GM21723 (cell line): Measurements from ENCODE around the gene TNP1.

Experiments used
- ATAC-seq: cut with Tn5 transposase; IDR thresholded peaks from one replicate; pipeline ENCODE4 v1.9.1; 2021; ENCODE audit warnings: mild to moderate bottlenecking, moderate library complexity; ENCODE audit not compliant: unreplicated experiment

Gene TNP1

GRCh38 chr2:216859944-216860343 lies at the start of gene TNP1:
TNP1 (minus strand) TSS chr2:216860064; CDS start chr2:216860034, 30 bp downstream.
- no peak for ATAC-seq

DNA sequence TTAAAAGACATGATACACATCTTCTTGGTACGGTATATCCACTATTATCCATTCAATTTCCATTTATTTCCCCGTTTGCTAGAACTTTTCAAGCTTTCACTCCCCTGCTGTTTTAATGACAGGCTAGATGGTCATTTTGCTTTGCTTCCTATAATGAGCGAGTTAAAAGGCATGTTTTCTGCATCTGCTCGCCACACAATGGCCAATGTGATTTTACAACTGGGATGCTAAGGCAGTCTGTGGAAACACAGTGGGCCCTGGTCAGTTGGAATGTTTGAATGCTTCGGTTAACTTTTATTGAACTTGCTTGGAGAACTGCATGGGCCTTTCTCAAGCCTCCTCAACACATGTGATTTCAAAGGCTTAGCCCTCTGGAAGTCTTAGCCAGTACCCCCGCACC lies 48.4 kb upstream of the TNP1 start:
- ATAC-seq: no peak

DNA sequence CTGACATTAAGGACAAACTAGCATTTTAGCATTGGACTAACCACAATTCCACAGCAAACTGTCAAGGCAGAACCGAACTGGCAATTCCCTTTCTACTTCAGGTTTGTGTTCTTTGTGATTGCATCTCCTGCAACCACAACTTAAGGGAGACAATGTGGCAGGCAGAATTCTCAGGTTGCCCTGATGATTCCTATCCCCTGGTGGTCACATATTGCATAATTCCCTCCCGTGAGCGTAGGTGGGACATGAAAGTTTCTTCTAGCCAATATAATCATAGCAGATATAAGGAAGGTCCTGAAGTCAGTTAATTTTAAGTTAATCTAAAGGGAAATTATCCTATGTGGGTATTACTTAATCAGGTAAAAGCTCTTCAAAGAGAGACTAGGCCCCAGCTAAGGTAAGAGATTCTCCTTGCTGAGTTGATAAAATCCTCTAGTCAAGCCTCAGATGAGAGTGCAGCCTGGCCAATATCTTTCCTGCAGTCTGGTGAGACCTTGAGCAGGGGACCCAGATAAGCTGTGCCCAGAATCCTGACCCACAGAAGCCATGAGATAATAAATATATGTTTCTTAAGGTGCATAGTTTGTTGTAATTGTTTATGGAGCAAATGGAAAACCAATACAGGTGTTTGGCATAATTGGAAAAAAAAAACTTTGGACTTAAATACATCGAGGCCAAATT lies 45.9 kb upstream of the TNP1 start:
- ATAC-seq: no peak

DNA sequence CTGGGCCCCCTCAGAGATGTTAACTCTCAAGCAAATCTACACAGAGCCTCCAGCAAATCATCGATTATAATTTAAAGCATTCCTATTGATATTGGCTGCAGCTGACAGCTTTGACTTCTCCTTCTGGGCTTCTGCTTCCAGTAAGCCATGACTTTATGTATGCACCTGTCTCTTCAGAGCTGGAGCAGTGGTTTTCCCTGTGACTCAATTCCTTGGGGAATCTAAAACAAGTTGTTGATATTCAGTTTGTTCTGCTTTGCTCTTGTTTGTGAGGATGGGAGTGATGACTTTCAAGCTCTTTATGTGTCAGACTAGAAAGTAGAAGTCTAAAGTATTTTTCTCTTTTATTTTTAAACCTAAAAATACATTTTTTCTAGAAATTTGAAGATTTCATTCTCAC lies 45.1 kb upstream of the TNP1 start:
- ATAC-seq: no peak

GRCh38 chr2:216904554-216904953 lies 44.7 kb upstream of the TNP1 start:
- no peak for ATAC-seq

DNA sequence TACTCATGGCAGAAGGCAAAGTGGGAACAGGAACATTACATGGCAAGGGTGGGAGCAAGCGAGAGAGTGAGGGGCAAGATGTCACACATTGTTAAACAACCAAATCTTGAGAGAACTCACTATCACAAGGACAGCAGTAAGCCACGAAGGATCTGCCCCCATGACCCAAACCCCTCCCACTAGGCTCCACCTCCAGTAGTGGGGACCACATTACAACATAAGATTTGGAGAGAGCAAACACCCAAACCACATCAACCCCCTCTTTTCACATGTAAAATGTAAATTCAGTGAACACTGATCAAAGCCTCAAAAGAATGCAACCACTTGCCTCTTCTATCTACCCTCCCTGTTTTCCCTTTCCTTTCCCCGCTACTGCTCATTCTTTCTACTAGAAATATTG lies 43.6 kb upstream of the TNP1 start:
- no peak for ATAC-seq

DNA sequence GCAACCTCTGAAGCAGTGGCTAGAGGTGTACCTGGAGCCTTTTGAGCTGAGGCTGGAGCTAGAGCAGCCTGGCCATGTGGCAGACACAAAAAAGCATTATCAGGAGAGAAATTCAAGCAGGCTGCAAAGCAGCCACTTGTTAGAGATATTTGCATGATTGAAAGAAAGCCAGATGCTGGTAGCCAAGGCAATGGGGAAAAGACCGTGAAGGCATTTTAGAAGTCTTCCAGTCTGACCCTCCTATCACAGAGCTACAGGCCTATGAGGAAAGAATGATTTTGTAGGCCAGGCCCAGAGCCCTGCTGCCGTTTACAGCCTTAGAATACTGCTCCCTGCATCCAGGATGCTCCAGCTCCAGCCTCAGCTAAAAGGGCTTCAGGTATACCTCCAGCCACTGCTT lies 41.4 kb upstream of the TNP1 start:
- ATAC-seq: no peak

- no peak for ATAC-seq
These were observed 40.5 kb upstream of the TNP1 start for GRCh38 chr2:216900406-216900805.

DNA sequence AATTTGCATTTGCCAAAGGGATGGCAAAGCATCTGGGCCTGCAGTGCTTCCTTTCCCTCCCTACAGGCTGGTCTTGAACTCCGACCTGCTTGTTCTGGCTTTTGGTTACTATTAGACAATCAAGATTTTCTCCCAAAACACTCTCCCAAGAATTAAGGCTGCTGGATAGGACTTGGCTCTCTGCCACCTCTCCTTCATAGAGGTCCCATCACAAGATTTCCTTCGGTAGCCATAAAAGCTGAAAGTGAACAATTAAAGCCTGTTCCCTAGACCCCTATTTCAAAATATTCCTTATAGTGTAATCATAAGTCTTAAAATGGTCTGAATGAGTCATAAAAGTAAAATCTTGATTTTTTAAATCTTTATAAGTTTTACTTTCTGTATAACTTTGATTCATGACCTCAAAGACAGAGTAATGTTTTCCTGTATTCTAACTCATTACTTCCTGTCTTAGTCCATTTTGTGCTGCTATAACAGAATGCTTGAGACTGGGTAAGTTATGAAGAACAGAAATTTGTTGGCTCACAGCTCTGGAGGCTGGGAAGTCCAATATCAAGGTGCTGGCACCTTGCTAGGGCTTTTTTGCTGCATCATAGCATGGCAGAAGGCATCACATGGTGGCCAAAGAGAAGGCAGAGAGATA lies 37.8 kb upstream of the TNP1 start:
- ATAC-seq: no peak

DNA sequence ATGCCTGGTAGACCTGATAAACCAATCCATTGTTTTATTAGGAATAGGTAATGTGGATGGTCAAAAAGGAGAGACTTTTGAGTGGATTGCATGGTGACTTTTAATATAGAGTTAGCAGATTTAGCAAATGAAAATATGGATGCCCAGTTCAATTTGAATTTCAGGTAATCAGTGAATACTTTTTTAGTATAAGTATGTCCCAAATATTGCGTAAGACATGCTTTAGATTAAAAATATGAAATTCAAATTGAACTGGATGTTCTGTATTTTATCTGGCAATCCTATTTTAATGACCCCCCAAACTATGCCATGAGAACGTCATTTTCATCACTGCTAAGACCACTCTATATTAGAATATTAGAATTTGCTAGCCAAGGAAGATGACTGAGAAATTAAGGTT lies 30.3 kb upstream of the TNP1 start:
- ATAC-seq: no peak

GRCh38 chr2:216888887-216889622 lies 29.2 kb upstream of the TNP1 start:
- no peak for ATAC-seq

- ATAC-seq: no peak
These were observed 28.2 kb upstream of the TNP1 start for GRCh38 chr2:216888081-216888480.

DNA sequence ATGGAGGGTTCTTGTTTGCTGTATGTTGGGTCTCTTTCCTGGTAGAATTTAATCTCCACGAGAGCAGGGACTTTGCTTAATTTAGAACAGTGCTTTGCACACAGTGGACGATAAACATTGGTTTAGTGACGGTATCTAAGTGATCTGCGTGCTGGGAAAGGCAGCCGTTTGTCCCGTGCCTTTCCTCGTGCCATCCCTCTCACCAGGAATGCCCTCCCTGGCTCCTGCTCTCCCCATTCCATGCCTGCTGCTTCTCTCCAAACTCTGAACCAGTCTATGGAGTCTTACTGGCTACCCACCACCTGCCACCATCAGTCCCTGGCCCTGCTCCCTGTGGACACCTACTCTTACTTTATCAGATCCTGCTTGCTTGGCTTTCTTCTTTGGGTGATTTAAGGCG lies 27.3 kb upstream of the TNP1 start:
- ATAC-seq: no peak

- no peak for ATAC-seq
These were observed 25.3 kb upstream of the TNP1 start for GRCh38 chr2:216885117-216885553.

- no peak for ATAC-seq
These were observed 24.5 kb upstream of the TNP1 start for GRCh38 chr2:216884347-216884746.

- ATAC-seq: no peak
These were observed 23.0 kb upstream of the TNP1 start for GRCh38 chr2:216882876-216883275.

GRCh38 chr2:216881411-216881810 lies 21.5 kb upstream of the TNP1 start:
- no peak for ATAC-seq

GRCh38 chr2:216880509-216881184 lies 20.8 kb upstream of the TNP1 start:
- ATAC-seq: no peak

GRCh38 chr2:216879727-216880508 lies 20.1 kb upstream of the TNP1 start:
- ATAC-seq: no peak

- ATAC-seq: no peak
These were observed 18.2 kb upstream of the TNP1 start for GRCh38 chr2:216878072-216878471.

GRCh38 chr2:216877085-216877484 lies 17.2 kb upstream of the TNP1 start:
- no peak for ATAC-seq
